Endothelial cell of umbilical vein (primary cell): ENCODE results near the gene MBD2. TPM values are rescaled to one million over a fixed set of nuclear protein-coding genes. Genes with fewer than 3 reads are reported as not detected.
"Not testable (repeated sequence)": the region's sequence is repeated elsewhere in the genome, so short reads cannot be mapped to it uniquely, and the experiment has no call there.

Experiments used
- BruUV-seq: library from RNA; stranded (reverse); fragments of 400-500 nt; replicated peaks from 2 replicates; lab custom pipeline; 2021; lab: Mats Ljungman, UMichigan
- CTCF ChIA-PET: fragments of 300-600, 350-600 bp; sonication (Branson Sonifier 250); formaldehyde crosslinking; loops from one replicate; lab custom pipeline; 2021; ENCODE audit warnings: antibody characterized with exemption, inconsistent platforms; lab: Charles Lee
- POLR2A ChIA-PET: fragments of 300-600, 350-600 bp; sonication (Branson Sonifier 250); formaldehyde crosslinking; loops from one replicate; lab custom pipeline; 2021; ENCODE audit warnings: antibody characterized with exemption, inconsistent platforms; lab: Charles Lee
- DNase-seq: peaks from one replicate; pipeline ENCODE4 v3.0.0-alpha.2; 2011; ENCODE audit warnings: low read depth, low spot score
- FAIRE-seq: peaks from 2 replicates; lab custom pipeline; 2011; peaks lifted over from hg19 to GRCh38; lab: Jason Lieb, UNC
- H2AFZ ChIP-seq: 2 replicates; pipeline ENCODE4 v1.6.0; 2012; ENCODE audit warnings: low read depth, low read length, control low read depth, inconsistent platforms
- H3K27ac ChIP-seq: 2 replicates; pipeline ENCODE4 v1.5.1; 2011; ENCODE audit warnings: low read depth, mild to moderate bottlenecking, control low read depth, low read length, moderate library complexity; ENCODE audit not compliant: insufficient read depth
- H3K27me3 ChIP-seq, 2 experiments: 2 replicates each; pipeline versions ENCODE4 v1.6.0 to v1.6.1; 2011; ENCODE audit warnings: low read length in 2 of 2, mixed read lengths in 1 of 2; ENCODE audit not compliant: control insufficient read depth in 2 of 2, insufficient read depth in 2 of 2
- H3K36me3 ChIP-seq, 2 experiments: 2 replicates in 1 of 2; 3 replicates in 1 of 2; pipeline ENCODE4 v1.5.1; 2011; ENCODE audit warnings: low read length in 2 of 2, mild to moderate bottlenecking in 1 of 2, moderate library complexity in 1 of 2; ENCODE audit not compliant: control insufficient read depth in 2 of 2, insufficient read depth in 2 of 2; ENCODE audit errors: extremely low read depth in 1 of 2
- H3K4me1 ChIP-seq: 3 replicates; pipeline ENCODE4 v1.5.1; 2011; ENCODE audit warnings: mild to moderate bottlenecking, low read length; ENCODE audit not compliant: control insufficient read depth, insufficient read depth; ENCODE audit errors: extremely low read depth
- H3K4me2 ChIP-seq: 2 replicates; pipeline ENCODE4 v1.6.1; 2011; ENCODE audit warnings: low read length, control low read depth, mixed read lengths; ENCODE audit not compliant: insufficient read depth
- H3K4me3 ChIP-seq, 3 experiments: fragments of 200-600 bp in 1 of 3; sonication (generic), shearing (Covaris generic) in 1 of 3; replicated peaks in 1 of 3; 2 replicates each; pipeline ENCODE4 v1.5.1; 2011 to 2016; ENCODE audit warnings: control low read depth in 3 of 3, low read length in 3 of 3, mild to moderate bottlenecking in 2 of 3, inconsistent platforms in 1 of 3, low read depth in 1 of 3, moderate library complexity in 1 of 3; ENCODE audit not compliant: insufficient read depth in 1 of 3
- H3K79me2 ChIP-seq: 2 replicates; pipeline ENCODE4 v1.6.0; 2012; ENCODE audit warnings: low read length, inconsistent platforms; ENCODE audit not compliant: control insufficient read depth, insufficient read depth
- H3K9ac ChIP-seq: replicated peaks from 2 replicates; pipeline ENCODE3; 2011; ENCODE audit warnings: low read length, control low read depth; ENCODE audit not compliant: insufficient read depth; ENCODE audit errors: extremely low read depth
- H3K9me1 ChIP-seq: replicated peaks from 3 replicates; pipeline ENCODE4 v1.6.0; 2011; ENCODE audit warnings: mild to moderate bottlenecking, low read length; ENCODE audit not compliant: control insufficient read depth, insufficient read depth; ENCODE audit errors: extremely low read depth
- H3K9me3 ChIP-seq: replicated peaks from 2 replicates; pipeline ENCODE4 v1.5.1; 2012; ENCODE audit warnings: low read length, inconsistent platforms; ENCODE audit not compliant: control insufficient read depth, insufficient read depth
- H4K20me1 ChIP-seq: replicated peaks from 2 replicates; pipeline ENCODE3; 2011; ENCODE audit warnings: mild to moderate bottlenecking, low read length; ENCODE audit not compliant: control insufficient read depth, insufficient read depth; ENCODE audit errors: extremely low read depth
- EZH2 ChIP-seq: IDR thresholded peaks from 2 replicates; pipeline ENCODE4 v1.6.1; 2012; ENCODE audit warnings: borderline replicate concordance, low read depth, mild to moderate bottlenecking, moderate library complexity, low read length, inconsistent platforms; ENCODE audit not compliant: severe bottlenecking
- FOS ChIP-seq: IDR thresholded peaks from 2 replicates; pipeline ENCODE4 v1.6.1; 2011; ENCODE audit warnings: mild to moderate bottlenecking, low read length, moderate library complexity, borderline replicate concordance; ENCODE audit not compliant: insufficient read depth
- GATA2 ChIP-seq: IDR thresholded peaks from 2 replicates; pipeline ENCODE4 v1.7.0; 2011; ENCODE audit warnings: low read depth, mild to moderate bottlenecking, moderate library complexity, mixed read lengths, low read length; ENCODE audit not compliant: insufficient read length, insufficient read depth
- JUN ChIP-seq: IDR thresholded peaks from 2 replicates; pipeline ENCODE4 v1.6.1; 2011; ENCODE audit warnings: borderline replicate concordance, low read depth; ENCODE audit not compliant: insufficient read length, insufficient read depth
- POLR2A ChIP-seq: IDR thresholded peaks from 2 replicates; pipeline ENCODE4 v1.6.1; 2012; ENCODE audit warnings: low read depth, mild to moderate bottlenecking, control low read depth, low read length
- POLR2AphosphoS5 ChIP-seq: IDR thresholded peaks from 2 replicates; pipeline ENCODE4 v1.6.1; 2012; ENCODE audit warnings: low read depth, mild to moderate bottlenecking, control low read depth, low read length, moderate library complexity; ENCODE audit not compliant: insufficient read depth
- dilution Hi-C: fragments of 300-500 bp; cut with MboI; formaldehyde crosslinking; loops from one replicate; pipeline ENCODE4 v1.15.0; 2019; ENCODE audit warnings: low sequenced_read_pairs; ENCODE audit not compliant: extremely low pct_ligation_motif_present
- intact Hi-C: fragments of 100-400 bp; cut with micrococcal nuclease; formaldehyde crosslinking; loops from one replicate; pipeline ENCODE4 v1.10.0; 2022
- polyA plus RNA-seq, 4 experiments: library from polyadenylated mRNA; depleted of rRNA in 3 of 4; stranded (reverse) in 3 of 4; unstranded in 1 of 4; fragments of >200 nt; gene quantifications; 2 replicates each; pipeline versions ENCODE4 v1.2.1 to v1.2.3, GENCODE V29; 2011 to 2012; ENCODE audit warnings: missing spikeins in 1 of 4
- total RNA-seq: library from RNA; stranded (reverse); gene quantifications from 2 replicates; pipeline ENCODE4 v1.2.3, GENCODE V29; 2021

Gene MBD2
- total and polyA plus RNA-seq, 2 donors (not counting 3 experiments of a cell fraction or from before 2014, with no cell fraction given), result 86.8 to 110 TPM

- Histone ChIP-seq H3K9me3 (no peaks in the 10 kb centered on the region), H3K9ac (no peak overlapping the region), H3K4me1 (peaks cover 21% of the 10 kb centered on the region), H3K9me1 (no peaks in the 10 kb centered on the region), H3K4me3 (no peak overlapping the region), H2AFZ (no peak overlapping the region), H3K79me2 (peaks cover 83% of the 10 kb centered on the region), H3K27ac (no peak overlapping the region), H3K4me2 (no peak overlapping the region), H4K20me1 (peaks cover 20% of the 10 kb centered on the region), H3K36me3 (peaks cover 5 to 11% of the 10 kb centered on the region in 2 experiments), H3K27me3 (no peaks in the 10 kb centered on the region)
- POLR2A ChIA-PET, result no interaction called here
- DNase-seq, result no peak
- dilution Hi-C loops, result no loop called here
- BruUV-seq, result no TSS peak
- CTCF ChIA-PET, result interaction anchor here (1.2 to 2.1 kb wide), 2 partner anchors 8 to 12 kb away, joined by 4 to 8 read pairs; no protein-coding TSS in a partner anchor
- intact Hi-C loops, result no loop called here
- no peak for TF ChIP-seq POLR2AphosphoS5
- no peak for TF ChIP-seq GATA2
- TF ChIP-seq FOS, result no peak
- TF ChIP-seq POLR2A, result no peak
- no peak for TF ChIP-seq EZH2
- no peak for TF ChIP-seq JUN
- FAIRE-seq, result no peak
Observed at GRCh38 chr18:54205959-54206358, 18.5 kb downstream of the MBD2 start.

GRCh38 chr18:54205448-54205847 lies 19.0 kb downstream of the MBD2 start:
- H3K9ac ChIP-seq, H3K27me3 ChIP-seq, H3K27ac ChIP-seq, intact Hi-C loops, POLR2A ChIA-PET, dilution Hi-C loops, DNase-seq, FAIRE-seq, H3K9me3 ChIP-seq, BruUV-seq, H3K4me3 ChIP-seq, H3K9me1 ChIP-seq, H3K4me2 ChIP-seq, H2AFZ ChIP-seq: not testable (repeated sequence)
- peaks cover 19% of the 10 kb centered on the region for H3K4me1 ChIP-seq
- peaks cover 83% of the 10 kb centered on the region for H3K79me2 ChIP-seq
- peaks cover 6 to 14% of the 10 kb centered on the region in 2 experiments for H3K36me3 ChIP-seq
- H4K20me1 ChIP-seq, result peaks cover 20% of the 10 kb centered on the region
- CTCF ChIA-PET, result interaction anchor here (2.1 kb wide), 1 partner anchor 8 kb away, joined by 8 read pairs; no protein-coding TSS in a partner anchor
